H1 (cell line): Measurements from ENCODE around the gene DUSP23. TPM values are rescaled to one million over a fixed set of nuclear protein-coding genes. Genes with fewer than 3 reads are reported as not detected.

Experiments used
- CREB1 ChIP-seq: IDR thresholded peaks from 2 replicates; pipeline ENCODE4 v1.6.1; 2012; ENCODE audit warnings: inconsistent platforms
- CTBP2 ChIP-seq: IDR thresholded peaks from 2 replicates; pipeline ENCODE4 v1.7.0; 2011; ENCODE audit warnings: borderline replicate concordance, mild to moderate bottlenecking, moderate library complexity, mixed read lengths, low read length; ENCODE audit not compliant: insufficient read depth, insufficient read length
- SP1 ChIP-seq: IDR thresholded peaks from 2 replicates; pipeline ENCODE4 v1.6.1; 2011; ENCODE audit warnings: low read depth, low read length
- polyA plus RNA-seq, 7 experiments: library from polyadenylated mRNA; depleted of rRNA in 3 of 7; stranded (reverse) in 5 of 7; unstranded in 2 of 7; fragments of >200 nt in 5 of 7; fragments of 200-250 nt in 2 of 7; gene quantifications; 1 replicate in 5 of 7; 2 replicates in 1 of 7; 4 replicates in 1 of 7; pipeline versions ENCODE4 v1.2.1 to v1.2.3, GENCODE V29; 2011 to 2013; ENCODE audit warnings: missing spikeins in 2 of 7, mixed read lengths in 2 of 7
- total RNA-seq: library from RNA; stranded (reverse); fragmentation: NEBNext Ultra II Directional; extraction: Animal tissue kit (Norgen Biotek cat#: 25700); gene quantifications from 2 replicates; pipeline ENCODE4 v1.2.1, GENCODE V29; 2021

The DUSP23 gene
- total and polyA plus RNA-seq, 2 of the 8 experiments (the other 6 are each of a cell fraction or from before 2014, with no cell fraction given) = 45.8 to 80.1 TPM

GRCh38 chr1:159752135-159752580 lies 28.6 kb upstream of the DUSP23 start (continued):
- TF ChIP-seq SP1 (no peak), CREB1 (no peak), CTBP2 (no peak)
